HG02840 (cell line): ENCODE data around the gene CNOT6L.
"Not testable (repeated sequence)": the region's sequence is repeated elsewhere in the genome, so short reads cannot be mapped to it uniquely, and the experiment has no call there.

ENCODE experiments used
- ATAC-seq: cut with Tn5 transposase; IDR thresholded peaks from one replicate; pipeline ENCODE4 v1.9.1; 2021; ENCODE audit warnings: mild to moderate bottlenecking, moderate library complexity, moderate number of reproducible peaks; ENCODE audit not compliant: unreplicated experiment, low FRiP score

CNOT6L gene

GRCh38 chr4:77783895-77784294, 35.3 kb downstream of the CNOT6L start:
- no peak for ATAC-seq

- no peak for ATAC-seq
Measured at GRCh38 chr4:77782102-77782835, 36.9 kb downstream of the CNOT6L start.

GRCh38 chr4:77780762-77781161, 38.4 kb downstream of the CNOT6L start:
- ATAC-seq, result not testable (repeated sequence)

- ATAC-seq, result no peak
Measured at GRCh38 chr4:77777135-77777807, 41.9 kb downstream of the CNOT6L start.

- no peak for ATAC-seq
Measured at GRCh38 chr4:77776182-77777134, 42.7 kb downstream of the CNOT6L start.

GRCh38 chr4:77773101-77773500, 46.1 kb downstream of the CNOT6L start:
- no peak for ATAC-seq

GRCh38 chr4:77771566-77771965, 47.6 kb downstream of the CNOT6L start:
- no peak for ATAC-seq

- ATAC-seq, result no peak
Measured at GRCh38 chr4:77765720-77766119, 53.4 kb downstream of the CNOT6L start.

- no peak for ATAC-seq
Measured at GRCh38 chr4:77762531-77762930, 56.6 kb downstream of the CNOT6L start.

- ATAC-seq, result no peak
Measured at GRCh38 chr4:77761595-77761994, 57.6 kb downstream of the CNOT6L start.

GRCh38 chr4:77758804-77759203, 60.4 kb downstream of the CNOT6L start:
- no peak for ATAC-seq

GRCh38 chr4:77751764-77752163, 67.4 kb downstream of the CNOT6L start:
- no peak for ATAC-seq

- no peak for ATAC-seq
Measured at GRCh38 chr4:77745792-77746191, 73.4 kb downstream of the CNOT6L start.

GRCh38 chr4:77742054-77742453, 77.1 kb downstream of the CNOT6L start:
- no peak for ATAC-seq

- no peak for ATAC-seq
Measured at GRCh38 chr4:77740480-77740879, 78.7 kb downstream of the CNOT6L start.

- peak; percentile 73 for ATAC-seq
Measured at GRCh38 chr4:77734928-77735327, 84.2 kb downstream of the CNOT6L start.

- no peak for ATAC-seq
Measured at GRCh38 chr4:77731656-77732055, 87.5 kb downstream of the CNOT6L start.

GRCh38 chr4:77728420-77728819, 90.7 kb downstream of the CNOT6L start:
- ATAC-seq, result no peak

GRCh38 chr4:77721073-77721472, 98.1 kb downstream of the CNOT6L start:
- ATAC-seq, result no peak

GRCh38 chr4:77718500-77718899, 100.7 kb downstream of the CNOT6L start:
- not testable (repeated sequence) for ATAC-seq
